NCI-H69 (cell line): ENCODE data around the gene LRRN2.
"Not testable (repeated sequence)": the region's sequence is repeated elsewhere in the genome, so short reads cannot be mapped to it uniquely, and the experiment has no call there.

ENCODE experiments used
- DNase-seq: peaks from one replicate; lab custom pipeline; 2025; lab: John Stamatoyannopoulos, UW

The LRRN2 gene

DNA sequence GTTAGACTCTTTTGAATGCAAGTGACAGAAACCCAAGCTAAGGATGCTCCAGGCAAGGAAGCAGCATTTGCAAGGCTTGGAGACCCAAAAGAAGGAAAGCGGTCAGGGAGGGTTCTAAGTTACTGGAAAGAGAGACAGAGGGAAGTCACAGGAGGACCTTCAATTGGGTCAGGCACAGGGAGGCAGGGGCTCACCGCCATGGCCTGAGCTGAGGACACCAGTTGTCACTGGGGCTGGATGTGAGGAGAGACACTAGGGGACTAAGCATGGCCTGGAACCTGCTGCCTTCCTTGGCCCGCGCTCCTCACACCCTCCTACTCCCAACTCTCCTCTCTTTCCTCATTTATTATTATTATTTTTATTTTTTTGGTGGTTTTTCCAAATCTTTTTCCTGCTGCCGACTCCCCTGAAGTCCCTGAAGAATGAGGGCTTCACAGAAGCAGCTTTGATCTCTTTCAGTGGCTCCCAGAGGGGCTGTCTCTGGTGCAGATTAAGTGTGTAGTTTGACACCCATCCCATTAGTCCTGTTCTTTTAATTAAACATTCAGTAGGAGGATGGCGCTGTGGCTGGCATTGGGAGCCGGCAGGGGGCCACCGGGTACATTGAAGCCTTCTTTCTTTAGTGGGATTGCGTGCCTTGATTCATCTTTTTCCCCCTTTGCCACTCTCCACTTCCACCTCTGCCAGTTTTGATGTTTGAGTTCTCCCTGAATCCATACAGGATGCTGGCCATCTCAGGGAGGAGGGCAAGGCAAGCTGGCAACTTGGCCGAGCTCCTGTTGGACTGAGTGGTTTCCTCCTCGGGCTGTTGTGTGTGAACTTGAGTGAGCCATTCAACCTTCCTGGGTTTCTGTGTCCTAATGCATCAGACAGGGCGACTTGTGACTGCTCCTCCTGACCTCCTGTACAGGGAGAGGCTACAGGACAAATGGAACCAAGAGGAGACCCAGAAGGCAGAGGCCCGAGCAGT, 110.0 kb downstream of the LRRN2 start:
- peak; percentile 70 for DNase-seq

DNA sequence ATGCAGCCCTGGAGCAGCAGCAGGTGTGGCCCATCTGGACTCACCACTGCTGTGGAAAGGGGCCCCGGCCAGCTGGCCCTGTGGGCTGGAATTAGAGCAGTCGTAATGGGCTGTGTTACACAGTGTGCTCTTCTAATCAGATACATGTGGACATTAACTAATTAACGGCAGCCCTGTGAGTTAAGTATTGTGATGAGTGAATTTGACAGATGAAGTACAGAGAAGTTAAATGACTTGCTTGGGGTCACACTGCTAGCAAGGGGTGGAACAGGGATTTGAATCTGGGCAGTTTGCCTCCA, 110.7 kb downstream of the LRRN2 start:
- peak; percentile 85 for DNase-seq

GRCh38 chr1:204574016-204574864, 111.3 kb downstream of the LRRN2 start:
- DNase-seq: peak; percentile 30

DNA sequence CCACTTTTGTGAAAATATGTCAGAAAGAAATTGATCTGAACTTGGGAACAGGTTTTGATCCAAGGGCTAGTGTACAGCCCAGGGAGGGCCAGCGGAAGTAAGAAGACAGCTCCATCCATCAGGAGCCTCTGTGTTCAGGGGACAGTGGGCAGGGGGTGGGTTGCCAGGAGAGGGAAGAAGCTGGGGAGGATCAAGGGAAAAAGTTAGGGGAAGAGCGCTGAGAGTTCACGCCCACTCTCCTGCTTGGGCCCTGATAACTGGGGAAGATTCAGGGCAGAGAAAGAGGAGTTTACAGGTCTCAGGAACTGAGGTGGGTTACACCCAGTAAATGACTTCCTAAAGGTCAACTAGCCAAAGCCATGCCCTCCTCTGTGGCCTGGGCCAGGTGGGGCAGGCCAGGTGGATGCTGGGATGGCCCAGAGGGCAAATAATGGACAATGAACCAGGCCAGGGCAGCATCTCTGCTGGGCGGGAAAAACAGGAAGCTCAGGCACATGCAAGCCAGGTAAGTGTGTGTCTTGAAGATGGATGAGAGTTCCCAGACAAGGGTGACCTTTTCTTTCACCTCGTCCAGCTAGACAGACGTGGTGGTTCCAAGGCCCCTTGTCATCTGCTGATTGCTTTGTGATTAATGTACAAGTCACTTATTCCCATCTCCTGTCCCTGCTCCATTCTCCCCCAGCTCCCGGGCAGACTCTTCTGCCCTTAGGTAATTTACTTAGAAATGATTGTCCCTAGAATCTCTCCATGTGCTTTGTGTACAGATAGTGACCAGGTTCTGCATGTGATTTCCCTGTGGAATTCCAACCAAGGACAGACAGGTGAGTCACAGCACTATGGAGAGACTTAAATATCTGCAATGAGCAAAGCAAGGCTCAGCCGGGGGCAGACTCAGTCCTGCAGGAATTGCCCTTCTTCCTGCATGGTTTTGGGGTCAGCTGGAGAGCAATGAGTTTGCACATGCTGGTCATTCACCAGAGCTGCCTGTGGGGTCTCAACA, 112.3 kb downstream of the LRRN2 start:
- peak; percentile 60 for DNase-seq

GRCh38 chr1:204571631-204572030, 113.9 kb downstream of the LRRN2 start:
- DNase-seq: no peak

DNA sequence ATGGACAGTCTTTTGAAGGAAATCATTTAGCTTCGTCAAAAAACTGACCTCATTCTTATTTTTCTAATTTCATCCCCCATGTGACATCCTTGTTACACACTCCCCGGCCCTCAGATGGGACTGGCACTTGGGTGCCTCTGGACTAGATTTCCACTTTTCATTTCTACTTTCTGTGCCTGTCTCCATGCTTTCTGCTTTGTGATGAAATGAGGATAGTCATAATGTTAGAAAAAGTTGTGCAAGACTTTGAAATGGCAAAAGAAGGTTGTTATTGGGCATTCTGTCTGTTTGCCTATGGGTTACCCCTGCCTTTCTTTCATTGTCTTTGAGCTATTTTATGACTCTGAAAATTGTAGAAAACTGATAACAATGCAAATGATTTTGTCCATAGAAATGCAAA, 114.4 kb downstream of the LRRN2 start:
- DNase-seq: no peak

DNA sequence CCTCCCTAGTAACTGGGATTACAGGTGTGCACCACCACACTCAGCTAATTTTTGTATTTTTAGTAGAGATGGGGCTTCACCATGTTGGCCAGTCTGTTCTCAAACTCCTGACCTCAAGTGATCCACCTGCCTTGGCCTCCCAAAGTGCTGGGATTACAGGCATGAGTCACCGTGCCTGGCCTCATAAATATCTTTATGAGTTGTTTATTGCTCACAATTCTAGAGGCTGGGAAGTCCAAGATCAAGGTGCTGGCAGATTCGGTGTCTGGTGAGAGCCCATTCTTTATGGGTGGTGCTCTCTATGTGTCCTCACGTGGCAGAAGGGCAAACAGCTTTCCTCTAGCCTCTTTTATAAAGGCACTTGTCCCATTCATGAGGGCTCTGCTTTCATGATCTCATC, 115.5 kb downstream of the LRRN2 start:
- DNase-seq: not testable (repeated sequence)

DNA sequence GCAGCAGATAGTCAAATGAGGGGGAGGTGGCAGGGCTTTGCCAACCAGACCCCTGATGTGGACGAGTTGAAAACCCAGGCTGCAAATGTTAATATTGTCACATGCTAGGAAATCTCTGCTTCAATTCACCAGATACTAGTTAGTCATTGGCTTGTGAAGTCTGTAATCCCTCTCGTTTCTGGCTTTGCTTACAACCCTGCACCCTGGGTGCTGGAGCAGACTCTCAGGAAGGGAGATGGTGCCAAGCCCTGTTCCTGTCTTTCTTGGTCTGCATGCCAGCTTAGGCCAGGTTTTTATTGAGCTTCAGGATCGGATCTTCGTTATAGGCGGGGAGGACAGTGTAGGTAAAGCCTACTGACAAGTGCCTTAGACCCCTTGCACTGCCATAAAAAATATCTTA, 116.1 kb downstream of the LRRN2 start:
- no peak for DNase-seq

- DNase-seq: peak; percentile 38
These were observed 116.8 kb downstream of the LRRN2 start for GRCh38 chr1:204568576-204569315.
